GM12878 (cell line): ENCODE measurements around the gene TUBB1. TPM values are rescaled to one million over a fixed set of nuclear protein-coding genes. Genes with fewer than 3 reads are reported as not detected.
"Not testable (repeated sequence)": the region's sequence is repeated elsewhere in the genome, so short reads cannot be mapped to it uniquely, and the experiment has no call there.

Experiments used
- ATAC-seq: fragments of 200-7000 bp; cut with Tn5 transposase; 3 replicates; pipeline ENCODE4 v1.9.1; 2020; ENCODE audit warnings: mild to moderate bottlenecking, moderate library complexity
- BruUV-seq: library from RNA; stranded (reverse); fragments of 400-500 nt; replicated peaks from 2 replicates; lab custom pipeline; 2021; lab: Mats Ljungman, UMichigan
- CTCF ChIA-PET: fragments of 300-600 bp; sonication (Branson Sonifier 250); formaldehyde crosslinking; extraction: SDS; loops from one replicate; lab custom pipeline; 2021; ENCODE audit warnings: inconsistent platforms; lab: Yijun Ruan, JAX
- POLR2A ChIA-PET: fragments of 350-600 bp; formaldehyde crosslinking; extraction: SDS; loops from one replicate; lab custom pipeline; 2021; ENCODE audit warnings: inconsistent platforms; lab: Charles Lee
- RAD21 ChIA-PET: fragments of 300-600 bp; sonication (Branson Sonifier 250); formaldehyde crosslinking; loops from one replicate; lab custom pipeline; 2023; ENCODE audit warnings: antibody characterized with exemption; ENCODE audit not compliant: unreplicated experiment; lab: Charles Lee
- SMC1A ChIA-PET: fragments of 300-600 bp; sonication (Branson Sonifier 250); formaldehyde crosslinking; loops from one replicate; lab custom pipeline; 2023; ENCODE audit not compliant: unreplicated experiment, uncharacterized antibody; lab: Charles Lee
- DNase-seq: peaks from one replicate; pipeline ENCODE4 v3.0.0-alpha.2; 2011; ENCODE audit warnings: low read depth, low spot score
- FAIRE-seq: peaks from 3 replicates; lab custom pipeline; 2011; peaks lifted over from hg19 to GRCh38; lab: Jason Lieb, UNC
- H2AFZ ChIP-seq: 2 replicates; pipeline ENCODE4 v1.6.0; 2011; ENCODE audit warnings: low read depth, low read length, control low read depth; ENCODE audit not compliant: control insufficient read depth
- H3K27ac ChIP-seq: 2 replicates; pipeline ENCODE4 v1.5.1; 2011; ENCODE audit warnings: control low read depth; ENCODE audit not compliant: control insufficient read depth, insufficient read depth
- H3K27me3 ChIP-seq, 2 experiments: replicated peaks in 1 of 2; 2 replicates each; pipeline versions ENCODE4 v1.6.0 to v1.6.1; 2011; ENCODE audit warnings: low read length in 1 of 2; ENCODE audit not compliant: control insufficient read depth in 2 of 2, insufficient read depth in 2 of 2
- H3K36me3 ChIP-seq, 2 experiments: 2 replicates each; pipeline ENCODE4 v1.5.1; 2011; ENCODE audit warnings: low read length in 1 of 2; ENCODE audit not compliant: control insufficient read depth in 2 of 2, insufficient read depth in 2 of 2
- H3K4me1 ChIP-seq: 2 replicates; pipeline ENCODE4 v1.6.1; 2011; ENCODE audit warnings: mild to moderate bottlenecking, low read length, moderate library complexity, mixed read lengths; ENCODE audit not compliant: control insufficient read depth, insufficient read depth
- H3K4me2 ChIP-seq: 2 replicates; pipeline ENCODE4 v1.6.0; 2011; ENCODE audit warnings: control low read depth; ENCODE audit not compliant: control insufficient read depth, insufficient read depth
- H3K4me3 ChIP-seq: fragments of 200-600 bp; sonication (generic); 2 replicates; pipeline ENCODE4 v1.5.1; 2016
- H3K79me2 ChIP-seq: 2 replicates; pipeline ENCODE4 v1.6.0; 2011; ENCODE audit warnings: low read length; ENCODE audit not compliant: control insufficient read depth, insufficient read depth
- H3K9ac ChIP-seq: 2 replicates; pipeline ENCODE4 v1.8.0; 2011; ENCODE audit warnings: low read length, control low read depth, mixed read lengths; ENCODE audit not compliant: control insufficient read depth, insufficient read depth
- H3K9me3 ChIP-seq: replicated peaks from 3 replicates; pipeline ENCODE4 v1.5.1; 2011; ENCODE audit warnings: mild to moderate bottlenecking, low read length; ENCODE audit not compliant: control insufficient read depth, insufficient read depth
- H4K20me1 ChIP-seq: 2 replicates; pipeline ENCODE4 v1.6.0; 2011; ENCODE audit not compliant: control insufficient read depth, insufficient read depth
- EED ChIP-seq: sonication (generic); IDR thresholded peaks from 2 replicates; pipeline ENCODE4 v1.6.1; 2016; ENCODE audit warnings: antibody characterized with exemption, low read depth
- SIX5 ChIP-seq: IDR thresholded peaks from 2 replicates; pipeline ENCODE4 v1.6.1; 2011; ENCODE audit warnings: mild to moderate bottlenecking, low read depth, low read length, moderate library complexity; ENCODE audit not compliant: severe bottlenecking
- WGBS: methylation state at CpG from one replicate; pipeline ENCODE4 v1.1.6; 2016; ENCODE audit warnings: low lambda C conversion rate; ENCODE audit not compliant: insufficient replicate concordance, insufficient coverage; ENCODE audit errors: missing lambda C conversion rate; 5-methylcytosine and 5-hydroxymethylcytosine counted together
- in situ Hi-C: fragments of 300-500 bp; cut with MboI; formaldehyde crosslinking; loops from 9 replicates; pipeline ENCODE4 v1.14.3; 2018; ENCODE audit warnings: mixed read lengths
- intact Hi-C: fragments of 100-400 bp; cut with micrococcal nuclease; formaldehyde crosslinking; loops from one replicate; pipeline ENCODE4 v1.14.2; 2022; ENCODE audit not compliant: unreplicated experiment
- polyA plus RNA-seq, 11 experiments: library from polyadenylated mRNA; depleted of rRNA in 4 of 11; unstranded in 6 of 11; stranded (reverse) in 5 of 11; fragments of >200 nt; fragmentation: Nextera tagmentation in 4 of 11; fragmentation: Illumina TruSeq in 1 of 11; extraction: Ambion mirVana in 4 of 11; extraction: Trizol in 1 of 11; gene quantifications; 1 replicate in 1 of 11; 2 replicates in 10 of 11; pipeline versions ENCODE4 v1.2.1 to v1.2.3, GENCODE V29; 2011 to 2016; ENCODE audit warnings: inconsistent platforms in 2 of 11, missing spikeins in 2 of 11, low read depth in 1 of 11
- total RNA-seq, 4 experiments: library from RNA; depleted of rRNA in 3 of 4; stranded (reverse); fragments of >200 nt in 3 of 4; fragmentation: Illumina TruSeq in 1 of 4; extraction: Trizol in 1 of 4; gene quantifications; 2 replicates each; pipeline versions ENCODE4 v1.2.1 to v1.2.3, GENCODE V29; 2013 to 2021

Gene TUBB1
- total and polyA plus RNA-seq, 10 of the 15 experiments (the other 5 are each of a cell fraction or from before 2014, with no cell fraction given), result 0.02 to 0.20 (median 0.06) TPM; not detected in 3

DNA sequence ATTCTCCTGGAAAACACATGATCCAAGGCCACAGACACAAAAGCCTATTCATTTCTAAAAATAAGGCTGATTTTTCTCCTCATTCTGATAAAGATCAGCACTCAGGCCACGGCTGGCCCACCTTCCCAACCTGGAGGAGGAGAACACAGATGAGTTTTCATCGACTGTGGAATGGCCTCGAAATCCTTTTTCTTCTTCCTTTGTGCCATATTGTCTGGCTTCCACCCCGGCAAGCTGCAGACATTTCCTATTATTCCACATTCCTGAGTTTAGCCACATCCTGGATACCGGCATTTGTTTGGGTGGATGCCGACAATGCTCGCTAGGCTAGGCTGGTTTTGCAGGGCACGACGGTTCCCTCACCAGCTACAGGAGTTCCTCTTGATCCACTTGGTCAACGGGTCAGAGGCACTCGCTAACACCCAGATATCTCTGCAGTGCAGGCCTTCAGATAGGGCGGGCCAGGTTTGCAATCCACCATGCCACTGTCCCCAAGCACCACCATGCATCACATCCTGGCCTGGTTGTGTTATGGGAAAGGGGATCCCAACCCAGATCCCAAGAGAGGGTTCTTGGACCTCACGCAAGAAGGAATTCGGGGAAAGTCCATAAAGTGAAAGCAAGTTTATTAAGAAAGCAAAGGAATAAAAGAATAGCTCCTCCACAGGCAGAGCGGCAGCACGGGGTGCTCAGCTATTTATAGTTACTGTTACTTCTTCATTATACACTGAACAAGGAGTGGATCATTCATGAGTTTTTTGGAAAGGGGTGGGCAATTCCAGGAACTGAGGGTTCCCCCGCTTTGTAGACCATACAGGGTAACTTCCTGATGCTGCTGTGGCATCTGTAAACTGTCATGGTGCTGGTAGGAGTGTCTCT, 8.0 kb upstream of the TUBB1 start:
- Histone ChIP-seq H3K27ac (no peak overlapping the region), H3K4me3 (no peak overlapping the region), H3K4me1 (peaks cover 16% of the 10 kb centered on the region), H3K4me2 (no peak overlapping the region), H3K27me3 (no peaks in the 10 kb centered on the region), H4K20me1 (no peaks in the 10 kb centered on the region), H3K9ac (no peak overlapping the region), H3K36me3 (peaks cover 0 to 1% of the 10 kb centered on the region in 2 experiments; a peak in 1 of 4 replicates), H2AFZ (no peak overlapping the region), H3K79me2 (peaks cover 12% of the 10 kb centered on the region), H3K9me3 (no peaks in the 10 kb centered on the region)
- 89% methylated on average over 17 of the region's 17 CpGs for WGBS
- POLR2A ChIA-PET, result no interaction called here
- in situ Hi-C loops (no loop called here), intact Hi-C loops (no loop called here)
- FAIRE-seq (no peak), DNase-seq (no peak), ATAC-seq (no peak)
- RAD21 ChIA-PET, result no interaction called here
- no peak for TF ChIP-seq EED
- TF ChIP-seq SIX5, result no peak
- CTCF ChIA-PET, result interaction anchor here (1.0 kb wide), 1 partner anchor 17 kb away, joined by 3 read pairs; no protein-coding TSS in a partner anchor
- no TSS peak for BruUV-seq
- SMC1A ChIA-PET, result interaction anchor here (0.8 to 1.0 kb wide), 2 partner anchors 14 to 17 kb away, joined by 3 read pairs; no protein-coding TSS in a partner anchor

- not testable (repeated sequence) for H3K4me2 ChIP-seq, H3K9ac ChIP-seq
Measured at GRCh38 chr20:59011874-59012157, 7.4 kb upstream of the TUBB1 start.

More at GRCh38 chr20:59011874-59012157, 7.4 kb upstream of the TUBB1 start:
- H3K27me3 ChIP-seq, DNase-seq, H3K36me3 ChIP-seq, H3K79me2 ChIP-seq, H3K27ac ChIP-seq, in situ Hi-C loops, intact Hi-C loops, CTCF ChIA-PET, H3K9me3 ChIP-seq, POLR2A ChIA-PET, ATAC-seq, H2AFZ ChIP-seq, BruUV-seq, H4K20me1 ChIP-seq, FAIRE-seq, H3K4me3 ChIP-seq, RAD21 ChIA-PET: not testable (repeated sequence)
- H3K4me1 ChIP-seq, result peaks cover 21% of the 10 kb centered on the region
- WGBS, result 91% methylated on average over 3 of the region's 3 CpGs
- SMC1A ChIA-PET, result interaction anchor here (1.0 kb wide), 1 partner anchor 14 kb away, joined by 3 read pairs; no protein-coding TSS in a partner anchor
